Adrenal gland (tissue), 5 donors: ENCODE measurements around the gene TNFAIP8L3.

Experiments
- CTCF ChIP-seq, 6 experiments: fragments of 450-650 bp in 4 of 6; fragments of 200-600 bp in 2 of 6; sonication (generic) in 1 of 6; IDR thresholded peaks; 1 replicate in 5 of 6; 2 replicates in 1 of 6; pipeline versions ENCODE4 v1.5.1 to v1.8.0; 2016 to 2021; ENCODE audit warnings: antibody characterized with exemption in 6 of 6, mild to moderate bottlenecking in 2 of 6, moderate library complexity in 1 of 6
- POLR2A ChIP-seq, 2 donors: fragments of 450-650 bp; IDR thresholded peaks; one replicate each; pipeline ENCODE4 v1.6.1; 2017; ENCODE audit warnings: antibody characterized with exemption in 2 of 2, mild to moderate bottlenecking in 2 of 2, moderate library complexity in 1 of 2
- donor health status: DM: no; HTN: no; CAD: no.

DNA sequence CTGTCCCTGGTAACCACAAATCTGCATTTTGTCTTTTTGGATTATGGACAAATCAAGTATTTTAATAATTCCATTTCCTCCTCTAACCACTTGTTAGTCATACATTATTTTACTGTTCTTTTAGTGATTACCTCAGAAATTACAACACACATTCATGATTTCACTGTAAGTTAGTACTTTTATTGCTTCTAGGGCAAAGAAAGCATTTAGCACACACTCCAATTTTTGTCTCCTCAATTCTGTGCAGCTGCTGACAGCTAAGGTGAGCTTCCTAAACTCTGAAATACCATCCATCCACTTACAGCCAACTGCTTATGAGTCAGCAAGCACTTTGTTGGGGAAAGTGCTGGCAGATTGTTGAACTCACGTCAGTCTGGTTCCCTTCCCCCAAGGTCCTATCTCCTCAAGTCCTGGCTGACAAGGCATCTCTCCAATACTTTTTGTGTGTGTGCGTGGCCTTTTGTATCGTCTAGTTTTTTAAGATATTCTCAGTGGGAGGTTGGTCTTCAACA, 49.4 kb upstream of the TNFAIP8L3 start:
- TF ChIP-seq POLR2A (IDR thresholded peaks at IDR 0.05) (no peak), CTCF (IDR thresholded peaks at IDR 0.05) (no peak)
